HG03432 (cell line): Measurements from ENCODE around the gene NOS2.
"Not testable (repeated sequence)": the region's sequence is repeated elsewhere in the genome, so short reads cannot be mapped to it uniquely, and the experiment has no call there.

ENCODE experiments used
- ATAC-seq: cut with Tn5 transposase; IDR thresholded peaks from one replicate; pipeline ENCODE4 v1.9.1; 2021; ENCODE audit warnings: mild to moderate bottlenecking, moderate library complexity; ENCODE audit not compliant: unreplicated experiment

NOS2 gene

DNA sequence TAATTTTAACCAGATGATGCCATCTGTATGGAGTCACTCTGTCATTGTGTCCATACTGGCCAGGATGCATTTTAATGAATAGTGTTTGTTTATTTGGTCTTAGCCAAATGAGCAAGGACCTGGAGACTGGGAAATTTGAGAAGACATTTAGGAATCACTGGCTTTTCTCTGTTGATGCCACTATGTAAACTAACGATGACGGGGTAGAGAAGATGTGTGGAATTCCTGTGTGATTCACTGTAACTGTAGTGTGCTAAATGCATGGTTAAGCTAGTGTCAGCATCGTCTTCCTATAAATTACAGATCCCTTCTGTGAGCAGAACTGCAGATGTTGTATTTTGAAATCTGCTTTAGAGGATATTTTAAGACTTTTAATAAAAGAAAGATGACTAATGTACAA, 66.6 kb downstream of the NOS2 start:
- no peak for ATAC-seq

DNA sequence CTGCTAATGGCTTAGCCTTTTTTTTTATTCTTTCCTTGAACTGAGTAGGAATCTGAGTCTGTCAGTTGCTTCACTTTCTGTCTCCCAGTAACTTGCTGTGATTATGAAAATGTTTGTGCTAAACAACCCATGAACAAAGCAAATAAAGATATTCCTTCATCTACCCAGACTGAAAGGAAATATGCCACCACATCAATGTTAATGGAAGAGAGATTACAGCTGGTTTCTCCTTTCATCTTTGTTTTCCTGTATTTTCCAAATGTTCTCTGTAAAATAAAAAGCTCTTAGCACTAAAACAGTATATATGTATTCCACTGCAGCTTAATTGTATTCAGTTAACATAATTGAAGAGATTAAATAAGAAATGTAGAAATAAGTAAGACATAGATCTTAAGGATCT, 67.6 kb downstream of the NOS2 start:
- not testable (repeated sequence) for ATAC-seq

DNA sequence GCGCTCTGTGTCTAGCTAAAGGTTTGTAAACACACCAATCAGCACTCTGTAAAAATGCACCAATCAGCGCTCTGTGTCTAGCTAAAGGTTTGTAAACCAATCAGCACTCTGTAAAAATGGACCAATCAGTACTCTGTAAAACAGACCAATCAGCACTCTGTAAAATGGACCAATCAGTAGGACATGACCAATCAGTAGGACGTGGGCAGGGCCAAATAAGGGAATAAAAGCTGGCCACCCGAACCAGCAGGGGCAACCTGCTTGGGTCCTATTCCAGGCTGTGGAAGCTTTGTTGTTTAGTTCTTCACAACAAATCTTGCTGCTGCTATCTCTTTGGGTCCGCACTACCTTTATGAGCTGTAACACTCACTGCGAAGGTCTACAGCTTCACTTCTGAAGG, 74.3 kb downstream of the NOS2 start:
- ATAC-seq: not testable (repeated sequence)

GRCh38 chr17:27721797-27722196, 78.5 kb downstream of the NOS2 start:
- no peak for ATAC-seq
